Suprapubic skin (tissue), 4 donors: ENCODE data around the gene SLIT2.

Experiments used
- CTCF ChIP-seq, 2 donors: fragments of 200-600 bp in 1 of 2; fragments of 450-650 bp in 1 of 2; sonication (generic) in 1 of 2; IDR thresholded peaks; one replicate each; pipeline ENCODE4 v1.5.1; 2016 to 2019; ENCODE audit warnings: antibody characterized with exemption in 2 of 2, mild to moderate bottlenecking in 1 of 2, moderate library complexity in 1 of 2
- EP300 ChIP-seq: sonication (generic); formaldehyde crosslinking; IDR thresholded peaks from one replicate; pipeline ENCODE4 v1.6.1; 2017; ENCODE audit warnings: antibody characterized with exemption
- POLR2A ChIP-seq, 2 donors: fragments of 450-650 bp; IDR thresholded peaks; one replicate each; pipeline ENCODE4 v1.6.1; 2017; ENCODE audit warnings: antibody characterized with exemption in 2 of 2, mild to moderate bottlenecking in 2 of 2, moderate library complexity in 2 of 2
- POLR2AphosphoS5 ChIP-seq, 3 donors: sonication (generic); formaldehyde crosslinking; IDR thresholded peaks; one replicate each; pipeline ENCODE4 v1.6.1; 2017; ENCODE audit warnings: antibody characterized with exemption in 3 of 3

- no peak for TF ChIP-seq POLR2A (IDR thresholded peaks at IDR 0.05)
- no peak for TF ChIP-seq POLR2AphosphoS5 (IDR thresholded peaks at IDR 0.05)
- no peak for TF ChIP-seq CTCF (IDR thresholded peaks at IDR 0.05)
- no peak for TF ChIP-seq EP300
Observed at GRCh38 chr4:20297261-20297660, 45.6 kb downstream of the SLIT2 start.
